Stimulated activated CD4-positive, alpha-beta T cell treated with anti-CD3 and anti-CD28 coated beads, Interleukin-15, amount 100 ng/mL, for 24 hours (primary cell): Measurements from ENCODE around the gene MYL6.
A peak's percentile ranks its signal among the peaks of the same experiment; 100 is the strongest.
"Not testable (repeated sequence)": the region's sequence is repeated elsewhere in the genome, so short reads cannot be mapped to it uniquely, and the experiment has no call there.

Experiments
- DNase-seq: peaks from one replicate; pipeline ENCODE4 v3.0.0-alpha.2; 2020

The MYL6 gene

DNA sequence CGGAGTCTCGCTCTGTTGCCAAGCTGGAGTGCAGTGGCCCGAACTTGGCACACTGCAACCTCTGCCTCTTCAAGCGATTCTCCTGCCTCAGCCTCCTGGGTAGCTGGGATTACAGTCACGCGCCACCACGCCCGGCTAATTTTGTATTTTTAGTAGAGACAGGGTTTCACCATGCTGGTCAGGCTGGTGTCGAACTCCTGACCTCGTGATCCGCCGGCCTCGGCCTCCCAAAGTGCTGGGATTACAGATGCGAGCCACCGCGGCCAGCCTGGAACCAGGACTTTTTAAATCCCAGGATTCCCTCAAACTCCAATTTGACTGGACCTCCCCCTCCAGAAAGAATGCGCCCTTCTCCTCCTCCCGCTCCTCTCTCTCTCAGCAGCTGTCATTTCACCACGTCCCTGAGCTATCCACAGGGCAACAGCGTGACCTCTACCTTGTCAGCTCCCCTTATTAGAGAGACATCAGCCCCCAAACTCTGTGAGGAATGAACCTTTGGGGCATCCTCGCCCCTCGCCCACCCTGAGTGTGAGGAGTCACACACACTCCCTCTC lies 28.1 kb upstream of the MYL6 start:
- DNase-seq = no peak

DNA sequence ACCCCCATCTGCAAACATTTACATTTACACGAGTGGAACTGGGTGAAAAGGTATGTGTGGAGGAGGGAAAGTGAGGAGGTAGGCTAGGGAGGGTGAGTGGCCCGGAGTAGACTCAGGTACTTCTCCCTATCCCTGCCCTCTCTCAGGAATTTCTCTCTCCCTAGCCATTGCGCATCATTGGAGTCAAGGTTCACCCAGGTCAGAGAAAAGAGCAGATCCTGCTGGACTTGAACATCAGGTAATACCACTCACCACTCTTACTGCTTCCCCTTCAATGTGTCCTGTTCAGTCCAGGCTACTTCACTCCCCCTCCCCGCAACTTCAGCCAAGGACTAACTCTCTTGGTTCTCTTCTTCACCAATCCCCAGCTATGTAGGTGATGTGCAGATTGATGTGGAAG lies 27.3 kb upstream of the MYL6 start:
- DNase-seq = no peak

DNA sequence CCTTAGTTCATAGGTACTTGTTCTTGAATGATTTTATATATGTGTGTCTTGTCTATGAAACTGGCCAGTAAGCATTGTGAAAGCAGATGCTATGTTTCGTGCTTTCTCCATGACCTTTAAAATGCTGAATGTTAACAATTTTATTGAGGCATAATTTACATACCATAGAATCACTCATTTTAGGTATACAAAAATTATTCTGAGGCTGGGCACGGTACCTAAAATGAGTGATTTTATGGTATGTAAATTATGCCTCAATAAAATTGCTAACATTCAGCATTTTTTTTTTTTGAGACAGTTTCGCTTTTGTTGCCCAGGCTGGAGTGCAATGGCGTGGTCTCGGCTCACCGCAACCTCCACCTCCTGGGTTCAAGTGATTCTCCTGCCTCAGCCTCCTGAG lies 23.3 kb upstream of the MYL6 start:
- DNase-seq = no peak

DNA sequence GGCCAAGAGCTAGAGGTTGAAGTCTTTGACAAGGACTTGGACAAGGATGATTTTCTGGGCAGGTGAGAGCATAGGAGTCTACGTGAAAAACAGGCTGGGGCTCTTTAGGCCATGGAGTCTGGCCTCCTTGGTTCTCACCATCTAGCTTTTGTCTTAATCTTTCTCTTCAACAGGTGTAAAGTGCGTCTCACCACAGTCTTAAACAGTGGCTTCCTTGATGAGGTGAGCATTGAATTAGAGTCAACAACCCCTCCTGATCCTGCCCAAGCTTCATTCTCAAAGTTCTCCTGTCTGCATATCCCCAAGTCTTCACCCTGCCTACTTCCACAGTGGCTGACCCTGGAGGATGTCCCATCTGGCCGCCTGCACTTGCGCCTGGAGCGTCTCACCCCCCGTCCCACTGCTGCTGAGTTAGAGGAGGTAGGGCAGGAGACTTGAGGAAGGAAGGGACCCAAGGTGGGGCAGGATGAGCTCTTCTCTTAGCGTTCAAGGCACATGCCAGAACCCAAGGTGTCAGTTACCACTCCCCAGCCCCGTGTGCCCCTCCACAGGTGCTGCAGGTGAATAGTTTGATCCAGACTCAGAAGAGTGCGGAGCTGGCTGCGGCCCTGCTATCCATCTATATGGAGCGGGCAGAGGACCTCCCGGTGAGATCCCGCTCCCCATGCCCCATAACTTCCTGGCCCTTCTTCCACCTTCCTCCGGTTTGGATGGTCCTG lies 20.1 kb upstream of the MYL6 start:
- no peak for DNase-seq

DNA sequence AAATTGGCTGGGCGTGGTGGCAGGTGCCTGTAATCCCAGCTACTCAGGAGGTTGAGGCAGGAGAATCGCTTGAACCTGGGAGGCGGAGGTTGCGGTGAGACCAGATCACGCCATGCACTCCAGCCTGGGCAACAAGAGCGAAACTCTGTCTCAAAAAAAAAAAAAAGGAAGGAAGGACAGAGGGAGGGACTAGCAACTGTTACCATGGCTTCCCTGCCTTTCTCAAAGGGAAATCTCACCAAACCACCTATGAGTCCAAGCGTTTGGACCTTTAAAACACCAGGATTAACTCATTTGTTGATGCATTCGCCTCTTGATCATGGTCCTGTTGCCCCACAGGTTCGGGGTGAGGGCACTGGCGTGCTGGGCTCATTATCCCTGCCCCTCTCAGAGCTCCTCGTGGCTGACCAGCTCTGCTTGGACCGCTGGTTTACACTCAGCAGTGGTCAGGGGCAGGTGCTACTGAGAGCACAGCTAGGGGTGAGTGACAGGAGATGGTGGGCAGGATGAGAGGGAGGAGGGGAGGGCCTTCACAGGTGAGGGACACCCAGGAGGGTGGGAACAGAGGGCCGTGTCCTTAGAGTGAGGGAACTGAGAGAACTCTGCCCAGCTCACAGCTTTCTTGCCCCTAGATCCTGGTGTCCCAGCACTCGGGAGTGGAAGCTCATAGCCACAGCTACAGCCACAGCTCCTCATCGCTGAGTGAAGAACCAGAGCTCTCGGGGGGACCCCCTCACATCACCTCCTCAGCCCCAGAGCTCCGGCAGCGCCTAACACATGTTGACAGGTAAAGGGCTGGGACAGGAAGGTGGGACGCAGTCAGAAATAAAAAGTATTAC lies 16.0 kb upstream of the MYL6 start:
- DNase-seq = no peak

DNA sequence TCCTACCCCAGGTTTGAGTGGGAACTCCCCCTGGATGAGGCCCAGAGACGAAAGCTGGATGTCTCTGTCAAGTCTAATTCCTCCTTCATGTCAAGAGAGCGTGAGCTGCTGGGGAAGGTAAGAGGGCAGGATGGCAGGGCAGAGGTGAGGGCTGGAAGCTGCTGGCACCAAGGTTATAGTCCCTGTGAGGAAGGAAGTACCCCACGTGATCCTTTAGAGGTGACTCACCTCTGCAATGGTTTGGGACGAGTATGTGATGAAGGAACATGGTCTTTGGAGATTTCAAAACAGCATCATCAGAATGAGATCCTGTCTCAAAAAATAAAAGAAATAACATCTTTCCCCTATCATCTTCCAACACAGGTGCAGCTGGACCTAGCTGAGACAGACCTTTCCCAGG lies 14.9 kb upstream of the MYL6 start:
- no peak for DNase-seq

DNA sequence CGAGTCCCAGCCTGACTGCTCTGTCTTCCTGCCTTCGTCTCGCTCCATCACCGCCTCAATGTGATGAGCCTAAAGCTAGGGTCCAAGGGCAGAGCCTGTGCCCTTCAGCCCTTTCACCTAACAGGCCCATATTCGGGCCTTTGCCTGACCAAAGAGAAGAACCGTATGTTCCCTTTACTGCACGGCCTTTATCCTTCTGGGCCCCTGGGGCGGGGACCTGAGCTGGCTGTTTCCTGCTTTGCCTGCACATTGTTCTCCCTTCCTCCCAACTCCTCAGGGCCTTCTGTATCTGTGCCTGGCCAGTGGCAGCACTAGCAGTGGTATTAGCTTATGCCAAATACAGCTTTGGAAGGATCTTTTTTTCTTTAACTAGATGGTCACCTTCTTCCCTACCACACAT lies 14.3 kb upstream of the MYL6 start:
- no peak for DNase-seq

DNA sequence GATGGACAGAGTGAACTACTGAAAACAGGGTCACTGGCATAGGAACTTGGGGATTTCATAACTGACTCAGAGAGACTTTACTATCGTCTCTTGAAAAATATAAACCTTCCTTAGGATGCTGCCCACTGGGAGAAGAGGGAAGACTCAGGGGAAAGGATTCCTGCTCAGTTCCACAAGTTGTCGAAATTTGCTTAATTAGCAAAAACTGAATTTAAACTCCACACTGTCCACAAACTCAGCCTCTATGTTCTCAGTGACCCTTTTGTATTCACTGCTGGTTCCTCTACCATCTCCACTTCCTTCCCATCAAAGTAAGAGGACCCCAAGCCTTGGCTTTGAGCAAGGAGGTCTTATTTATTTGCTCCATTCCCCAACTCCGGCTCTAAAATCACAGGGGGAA lies 12.9 kb upstream of the MYL6 start:
- DNase-seq = no peak

DNA sequence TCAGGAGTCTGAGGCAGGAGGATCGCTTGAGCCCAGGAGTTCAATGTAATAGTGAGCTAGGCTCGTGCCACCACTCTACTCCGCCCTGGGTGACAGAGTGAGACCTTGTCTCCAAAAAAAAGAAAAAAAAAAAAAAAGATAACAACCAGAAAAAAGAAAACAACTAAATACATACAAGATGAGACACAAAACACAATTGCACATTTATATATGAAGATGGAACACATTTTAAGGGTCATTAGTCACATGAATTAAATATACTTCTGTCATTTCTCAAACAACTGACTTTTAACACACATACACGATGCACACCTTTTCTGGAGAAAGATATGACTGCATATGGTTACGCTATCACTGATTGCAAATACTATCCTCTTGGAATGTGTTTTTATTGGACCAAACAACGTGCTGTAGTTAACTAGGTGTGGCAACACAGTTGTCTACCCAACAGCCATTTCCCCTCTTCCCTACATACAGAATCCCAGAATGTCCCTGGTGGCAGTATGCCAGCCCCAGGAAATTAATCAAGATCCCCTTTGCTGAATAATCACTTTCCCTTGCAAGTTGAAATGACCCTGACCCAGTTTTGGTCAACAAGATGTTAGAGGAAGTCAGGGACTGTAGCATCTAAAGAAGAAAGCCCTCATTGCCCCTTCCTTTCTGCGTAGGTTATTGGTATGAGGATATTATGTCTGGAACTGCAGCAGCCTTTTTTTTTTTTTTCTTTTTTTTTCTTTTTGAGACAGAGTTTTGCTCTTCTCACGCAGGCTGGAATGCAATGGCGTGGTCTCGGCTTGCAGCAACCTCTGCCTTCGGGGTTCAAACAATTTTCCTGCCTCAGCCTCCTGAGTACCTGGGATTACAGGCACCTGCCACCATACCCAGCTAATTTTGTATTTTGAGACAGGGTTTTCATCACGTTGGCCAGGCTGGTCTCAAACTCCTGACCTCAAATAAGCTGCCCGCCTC lies 11.4 kb upstream of the MYL6 start:
- DNase-seq = no peak

DNA sequence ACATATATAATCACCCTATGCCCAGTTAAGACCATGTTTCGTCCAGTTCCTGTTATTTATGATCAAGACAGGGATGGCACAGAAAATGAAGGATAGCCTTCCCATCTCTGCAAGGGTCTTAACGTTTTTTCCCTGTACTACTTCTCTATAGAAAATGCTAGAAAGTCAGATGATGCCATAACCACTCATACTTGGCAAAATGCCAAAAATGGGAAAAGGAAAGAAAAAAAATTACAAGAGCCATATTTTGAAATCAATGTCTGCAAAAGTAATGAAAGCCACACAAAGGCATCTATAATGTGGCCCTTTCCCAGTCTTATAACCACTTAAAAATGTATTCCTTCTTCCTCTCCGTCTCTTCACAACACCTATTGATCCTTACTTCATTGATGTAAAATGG lies 7.6 kb upstream of the MYL6 start:
- DNase-seq = no peak

DNA sequence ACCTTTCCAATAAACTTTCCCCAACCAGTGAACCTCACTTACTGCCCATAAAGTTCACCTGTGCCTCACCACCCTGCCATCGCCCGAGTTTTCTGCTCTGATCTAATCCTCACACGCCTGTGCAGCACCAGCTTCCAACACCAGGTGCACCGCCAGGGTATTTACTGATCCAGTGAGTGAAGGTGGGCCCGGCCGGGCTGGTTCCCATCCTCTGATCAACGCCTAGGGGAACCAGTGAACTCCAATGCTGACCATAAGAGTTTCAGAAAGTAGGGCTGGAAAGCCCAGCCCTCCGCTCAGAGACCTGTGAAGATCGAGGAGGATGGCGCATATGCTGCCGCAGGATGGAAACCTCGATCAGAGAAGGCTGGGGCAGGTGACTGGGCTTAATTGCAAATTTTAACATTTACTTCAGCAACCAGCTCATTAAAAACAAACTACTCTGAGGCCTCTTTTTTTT lies 6.5 kb upstream of the MYL6 start:
- DNase-seq = peak; percentile 80

DNA sequence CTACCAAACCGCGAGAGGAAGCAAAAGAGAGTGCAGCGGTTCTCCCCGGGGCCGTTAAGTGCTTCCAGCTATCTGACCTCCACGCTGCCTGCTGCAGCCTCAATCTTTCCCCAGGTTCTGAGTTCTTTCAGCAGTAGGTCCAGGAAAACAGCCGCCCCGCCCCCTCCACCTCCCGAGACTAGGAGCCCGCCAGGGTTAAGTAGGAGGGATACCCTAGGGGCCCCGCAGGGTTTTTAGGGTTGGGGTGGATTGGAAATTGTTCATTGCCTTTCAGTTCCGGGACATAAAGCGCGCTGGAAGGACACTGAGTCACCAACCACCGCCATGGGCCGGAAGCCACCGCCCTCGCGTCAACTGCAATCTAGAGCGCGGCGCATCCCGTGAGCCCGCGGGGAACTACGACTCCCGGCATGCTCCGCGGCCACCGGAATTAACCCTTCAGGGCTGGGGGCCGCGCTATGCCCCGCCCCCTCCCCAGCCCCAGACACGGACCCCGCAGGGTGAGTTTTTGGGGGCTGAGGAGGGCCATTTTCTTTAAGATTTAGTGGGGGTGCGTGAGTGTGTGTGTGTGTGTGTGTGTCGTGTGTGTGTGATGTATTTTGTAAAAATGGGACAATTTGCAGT lies 5.9 kb upstream of the MYL6 start, which contains the start of gene MYL6B:
MYL6B (plus strand) TSS at position 456 of the 624 bp plus-strand sequence. CDS start 1,332 bp downstream, outside the sequence.
- DNase-seq = peak; percentile 98

DNA sequence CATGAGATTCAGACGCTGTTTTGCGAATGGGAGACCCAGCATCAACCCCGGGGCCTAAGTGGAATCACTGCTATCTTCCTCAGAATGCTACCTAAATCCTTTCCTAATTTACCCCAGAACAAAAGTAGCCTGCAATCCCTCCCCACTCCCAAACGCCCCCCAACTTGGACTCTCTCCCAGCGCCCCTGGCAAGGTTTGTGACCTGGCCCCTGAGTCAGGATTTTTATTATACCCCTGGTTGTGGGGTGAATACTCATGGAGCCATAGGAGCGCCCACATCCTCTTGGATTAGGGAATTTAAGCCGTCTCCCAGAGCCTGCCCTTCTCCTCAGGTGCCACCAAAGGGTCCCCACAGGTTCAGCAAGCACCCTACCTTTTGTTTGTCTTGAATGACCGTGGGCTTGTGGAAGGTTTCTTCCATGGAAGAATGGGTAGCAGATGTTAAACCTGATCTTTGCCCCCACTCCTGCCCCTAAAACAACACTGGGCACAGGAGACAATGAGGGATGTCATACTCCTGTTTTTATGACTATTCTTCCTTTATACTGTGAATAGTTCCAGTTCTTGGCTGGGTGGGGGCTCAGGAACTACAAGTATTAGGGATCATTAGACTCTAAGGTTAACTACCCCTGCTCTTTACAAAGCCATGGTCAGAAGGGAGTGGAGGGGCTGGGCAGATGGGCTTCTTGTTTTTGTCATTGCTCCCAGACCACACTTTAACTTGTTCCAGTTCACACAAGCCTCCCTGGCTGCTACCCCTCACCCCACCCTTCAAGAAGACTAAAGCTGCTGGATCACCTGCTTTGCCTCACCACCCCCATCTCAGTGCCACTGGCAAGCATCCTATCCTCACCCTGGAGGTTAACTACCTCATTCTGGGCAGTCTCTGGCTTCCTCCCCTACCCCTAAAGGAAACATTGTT lies 5.1 kb upstream of the MYL6 start:
- DNase-seq = no peak

DNA sequence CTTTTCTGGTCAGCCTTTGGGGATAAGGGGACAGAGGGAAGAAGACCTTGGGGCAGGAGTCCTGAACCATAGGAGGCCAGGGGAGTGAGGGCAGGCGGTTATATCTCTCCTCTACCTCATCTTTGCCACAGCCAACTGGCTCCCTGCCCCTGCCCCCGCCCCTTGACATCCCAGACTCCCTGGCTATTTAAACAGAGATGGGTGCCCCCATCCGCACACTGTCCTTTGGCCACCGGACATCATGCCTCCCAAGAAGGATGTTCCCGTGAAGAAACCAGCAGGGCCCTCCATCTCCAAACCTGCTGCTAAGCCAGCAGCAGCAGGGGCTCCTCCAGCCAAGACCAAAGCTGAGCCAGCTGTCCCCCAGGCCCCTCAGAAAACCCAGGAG lies 4.5 kb upstream of the MYL6 start:
- DNase-seq = no peak

DNA sequence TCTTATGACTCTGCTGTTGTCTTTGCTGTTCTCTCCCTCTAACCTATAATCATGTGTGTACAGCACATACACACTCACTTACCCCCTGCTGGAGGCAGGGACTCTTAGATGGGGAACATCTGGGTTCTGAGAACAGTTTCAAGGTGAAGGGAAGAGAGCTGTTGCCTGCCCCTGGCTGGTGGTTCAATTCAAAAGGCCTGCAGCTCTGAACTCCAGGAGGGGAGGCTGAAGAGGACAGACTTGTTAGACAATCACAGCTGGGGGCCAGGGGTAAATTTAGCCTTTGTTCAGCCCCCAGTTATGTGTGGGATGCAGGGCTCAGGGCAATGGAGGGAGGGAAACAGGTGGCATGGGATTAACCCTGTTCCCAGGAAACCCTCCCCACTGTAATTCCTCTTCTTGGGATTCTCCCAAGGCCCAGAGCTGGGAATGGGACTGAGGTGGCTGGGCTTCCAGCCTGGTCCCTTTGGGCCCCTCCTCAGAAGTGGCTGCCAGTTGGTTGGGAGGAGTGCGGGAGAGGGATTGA lies 3.9 kb upstream of the MYL6 start:
- DNase-seq = no peak

DNA sequence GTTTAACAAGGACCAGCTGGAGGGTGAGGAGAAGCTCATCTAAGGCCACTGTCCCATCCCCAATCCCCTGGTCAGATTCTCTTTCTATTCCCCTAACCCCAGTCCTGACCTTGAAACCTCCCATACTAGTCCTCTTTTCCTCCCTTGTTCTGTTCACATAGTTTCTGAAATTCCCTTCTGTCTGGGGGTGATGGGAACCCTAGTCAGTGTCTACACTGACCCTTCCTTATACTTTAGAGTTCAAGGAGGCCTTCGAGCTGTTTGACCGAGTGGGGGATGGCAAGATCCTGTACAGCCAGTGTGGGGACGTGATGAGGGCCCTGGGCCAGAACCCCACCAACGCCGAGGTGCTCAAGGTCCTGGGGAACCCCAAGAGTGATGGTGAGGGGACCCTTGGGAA lies 3.3 kb upstream of the MYL6 start:
- no peak for DNase-seq

DNA sequence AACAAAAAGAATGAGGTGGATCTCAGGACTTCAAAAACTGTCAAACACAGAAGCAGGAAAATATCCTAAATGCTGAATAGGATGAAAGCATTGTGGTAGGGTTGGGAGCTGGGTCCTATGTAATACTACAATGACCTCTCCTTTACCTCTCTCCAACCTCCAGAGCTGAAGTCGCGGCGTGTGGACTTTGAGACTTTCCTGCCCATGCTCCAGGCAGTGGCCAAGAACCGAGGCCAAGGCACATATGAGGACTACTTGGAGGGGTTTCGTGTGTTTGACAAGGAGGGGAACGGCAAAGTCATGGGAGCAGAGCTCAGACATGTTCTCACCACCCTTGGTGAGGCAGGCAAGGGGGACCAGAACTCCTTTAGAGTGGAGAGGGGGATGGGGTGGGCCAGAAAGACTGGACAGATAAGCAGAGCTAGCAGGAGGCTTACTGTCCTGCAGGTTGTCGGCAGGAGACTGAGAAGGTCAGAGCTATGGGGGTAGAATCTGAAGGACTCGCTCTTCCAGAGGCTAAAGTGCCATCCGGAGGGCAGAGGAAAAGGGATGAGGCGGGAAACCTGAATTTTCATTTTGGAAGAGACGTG lies 2.8 kb upstream of the MYL6 start:
- no peak for DNase-seq

DNA sequence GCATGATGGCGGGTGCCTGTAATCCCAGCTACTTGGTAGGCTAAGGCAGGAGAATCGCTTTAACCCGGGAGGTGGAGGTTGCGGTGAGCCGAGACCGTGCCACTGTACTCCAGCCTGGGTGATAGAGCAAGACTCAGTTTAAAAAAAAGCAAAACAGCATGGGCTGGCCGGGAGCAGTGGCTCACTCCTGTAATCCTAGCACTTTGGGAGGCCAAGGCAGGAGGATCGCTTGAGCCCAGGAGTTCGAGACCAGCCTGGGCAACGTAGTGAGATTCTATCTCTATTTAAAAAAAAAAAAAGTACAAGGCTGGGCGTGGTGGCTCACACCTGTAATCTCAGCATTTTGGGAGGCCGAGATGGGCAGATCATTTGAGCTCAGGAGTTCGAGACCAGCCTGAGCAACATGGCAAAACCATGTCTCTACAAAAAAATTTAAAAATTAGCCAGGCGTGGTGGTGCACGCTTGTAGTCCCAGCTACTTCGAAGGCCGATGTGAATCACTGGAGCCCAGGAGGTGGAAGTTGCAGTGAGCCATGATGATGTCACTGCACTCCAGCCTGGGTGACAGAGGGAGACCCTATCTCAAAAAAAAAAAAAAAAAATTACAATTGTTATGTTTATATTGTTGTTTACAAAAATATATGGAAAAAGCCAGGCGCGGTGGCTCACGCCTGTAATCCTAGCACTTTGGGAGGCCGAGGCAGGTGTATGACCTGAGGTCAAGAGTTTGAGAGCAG lies 1.5 kb upstream of the MYL6 start:
- DNase-seq = not testable (repeated sequence)

DNA sequence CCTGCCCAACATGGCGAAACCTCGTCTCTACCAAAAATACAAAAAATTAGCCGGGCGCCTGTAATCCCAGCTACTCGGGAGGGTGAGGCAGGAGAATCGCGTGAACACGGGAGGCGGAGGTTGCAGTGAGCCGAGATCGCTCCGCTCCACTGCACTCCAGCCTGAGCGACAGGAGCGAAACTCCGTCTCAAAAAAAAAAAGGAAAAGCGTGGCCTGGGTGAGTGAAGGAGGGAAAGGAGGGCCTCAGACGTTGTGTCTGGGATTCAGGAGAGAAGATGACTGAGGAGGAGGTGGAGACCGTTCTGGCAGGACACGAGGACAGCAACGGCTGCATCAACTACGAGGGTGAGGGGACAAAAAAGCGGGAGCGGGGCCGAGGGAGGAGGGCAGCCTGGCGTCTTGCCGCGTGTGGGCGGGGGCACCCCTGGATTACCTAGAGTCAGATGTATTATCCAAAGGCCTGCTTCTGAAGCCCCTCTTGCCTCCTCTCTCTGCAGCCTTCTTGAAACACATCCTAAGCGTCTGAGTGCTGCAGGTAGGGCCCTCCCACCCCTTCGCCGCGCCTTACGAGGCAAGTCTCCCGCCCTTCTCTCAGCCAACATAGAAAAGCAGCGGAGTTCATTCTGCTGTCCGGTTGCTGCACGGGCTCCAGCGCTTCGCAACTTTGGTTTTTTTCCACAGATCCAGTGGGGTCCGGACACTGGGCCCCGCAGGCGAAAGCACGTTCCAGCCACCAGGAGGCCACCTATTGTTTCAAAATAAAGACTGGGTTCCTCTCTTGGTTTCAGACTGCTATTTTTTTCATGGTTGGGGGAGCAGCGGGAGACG lies 744 bp upstream of the MYL6 start:
- peak; percentile 73 for DNase-seq
